ENCODE data around the gene SFTPD. TPM values are rescaled to one million over a fixed set of nuclear protein-coding genes. Genes with fewer than 3 reads are reported as not detected.
"Not testable (repeated sequence)": the region's sequence is repeated elsewhere in the genome, so short reads cannot be mapped to it uniquely, and the experiment has no call there.

SFTPD gene
- total RNA-seq, 8 experiments from 2014 or later, result 0.22 to 1.5 (median 0.65) TPM; not detected in 4

- ATAC-seq (replicated peaks in 6 of 8), result no peak
- H3K4me3 ChIP-seq, result no peak overlapping the region
- H3K4me1 ChIP-seq (replicated peaks in 1 of 2), result no peaks in the 10 kb centered on the region
- H3K27ac ChIP-seq, result no peak overlapping the region
- 65 to 100% (median 97%) methylated on average over 2 to 3 of the region's 3 CpGs; no CpG with 5 or more reads in 1 of the 10 experiments for WGBS, 10 experiments
- in situ Hi-C loops (cut with MboI; ENCODE audit: low pct_unique_long_range_greater_than_20kb in 2 of 9, low sequenced_read_pairs in 9 of 9, unreplicated experiment in 9 of 9), result loop anchor here in 1 of 9 experiments (25.0 kb wide), 1 partner anchor 102 kb away; no protein-coding TSS in a partner anchor
These were observed 38.6 kb downstream of the SFTPD start for GRCh38 chr10:79910344-79910743.

- peak in 3 of 8 experiments; percentile 6 to 18 (median 11) for ATAC-seq (replicated peaks in 6 of 8)
- in situ Hi-C loops (cut with MboI; ENCODE audit: low pct_unique_long_range_greater_than_20kb in 2 of 9, low sequenced_read_pairs in 9 of 9, unreplicated experiment in 9 of 9), result loop anchor here in 1 of 9 experiments (25.0 kb wide), 1 partner anchor 107 kb away; no protein-coding TSS in a partner anchor
- 15 to 43% (median 34%) methylated on average over 1 to 9 of the region's 10 CpGs; no CpG with 5 or more reads in 2 of the 10 experiments for whole genome bisulfite sequencing, 10 experiments
These were observed 43.3 kb downstream of the SFTPD start for GRCh38 chr10:79905322-79906314.

GRCh38 chr10:79904671-79905321 is 44.1 kb downstream of the SFTPD start:
- in situ Hi-C loops (cut with MboI; ENCODE audit: low pct_unique_long_range_greater_than_20kb in 2 of 9, low sequenced_read_pairs in 9 of 9, unreplicated experiment in 9 of 9), result loop anchor here in 1 of 9 experiments (25.0 kb wide), 1 partner anchor 108 kb away; no protein-coding TSS in a partner anchor
- peak; percentile 96 to 99 (median 98) for ATAC-seq (replicated peaks in 6 of 8)
- Histone ChIP-seq H3K4me3 (peak overlapping the region; percentile 48 to 79 (median 50)), H3K27ac (no peak overlapping the region), H3K4me1 (replicated peaks in 1 of 2) (no peaks in the 10 kb centered on the region)
- WGBS, 10 experiments, result 0 to 6% (median 0%) methylated on average over 1 to 15 of the region's 58 CpGs; no CpG with 5 or more reads in 5 of the 10 experiments

More at GRCh38 chr10:79905322-79906314, 43.3 kb downstream of the SFTPD start:
- H3K27ac ChIP-seq, result no peak overlapping the region
- H3K4me3 ChIP-seq, result peak overlapping the region; percentile 48 to 79 (median 50)
- no peaks in the 10 kb centered on the region for H3K4me1 ChIP-seq (replicated peaks in 1 of 2)

- 0 to 57% (median 33%) methylated on average over 1 of the region's 1 CpG; no CpG with 5 or more reads in 6 of the 10 experiments for WGBS, 10 experiments
- not testable (repeated sequence) for H3K27ac ChIP-seq
- in situ Hi-C loops (cut with MboI; ENCODE audit: low pct_unique_long_range_greater_than_20kb in 2 of 9, low sequenced_read_pairs in 9 of 9, unreplicated experiment in 9 of 9), result loop anchor here in 1 of 9 experiments (25.0 kb wide), 1 partner anchor 111 kb away; no protein-coding TSS in a partner anchor
These were observed 47.3 kb downstream of the SFTPD start for GRCh38 chr10:79901571-79901970.

GRCh38 chr10:79898597-79899325 is 50.1 kb downstream of the SFTPD start:
- Histone ChIP-seq H3K4me3 (no peak overlapping the region), H3K4me1 (replicated peaks in 1 of 2) (no peaks in the 10 kb centered on the region), H3K27ac (no peak overlapping the region)
- no peak for ATAC-seq (replicated peaks in 6 of 8)
- 32 to 100% (median 80%) methylated on average over 1 to 3 of the region's 3 CpGs for WGBS, 10 experiments
- in situ Hi-C loops (cut with MboI; ENCODE audit: low pct_unique_long_range_greater_than_20kb in 2 of 9, low sequenced_read_pairs in 9 of 9, unreplicated experiment in 9 of 9), result no loop called here

More at GRCh38 chr10:79901571-79901970, 47.3 kb downstream of the SFTPD start:
- not testable (repeated sequence) for H3K4me3 ChIP-seq; ATAC-seq (replicated peaks in 6 of 8); H3K4me1 ChIP-seq (replicated peaks in 1 of 2)

- ATAC-seq (replicated peaks in 6 of 8); H3K27ac ChIP-seq; in situ Hi-C loops (cut with MboI; ENCODE audit: low pct_unique_long_range_greater_than_20kb in 2 of 9, low sequenced_read_pairs in 9 of 9, unreplicated experiment in 9 of 9); H3K4me3 ChIP-seq; H3K4me1 ChIP-seq (replicated peaks in 1 of 2): not testable (repeated sequence)
- WGBS, 10 experiments, result 72 to 100% (median 84%) methylated on average over 1 to 15 of the region's 17 CpGs; no CpG with 5 or more reads in 2 of the 10 experiments
These were observed 56.0 kb downstream of the SFTPD start for GRCh38 chr10:79892896-79893295.

GRCh38 chr10:79890469-79890868 is 58.4 kb downstream of the SFTPD start:
- H3K4me1 ChIP-seq (replicated peaks in 1 of 2), result no peaks in the 10 kb centered on the region
- H3K4me3 ChIP-seq, result no peak overlapping the region
- ATAC-seq (replicated peaks in 6 of 8), result no peak
- 0 to 82% (median 14%) methylated on average over 1 of the region's 1 CpG; no CpG with 5 or more reads in 3 of the 10 experiments for WGBS, 10 experiments
- in situ Hi-C loops (cut with MboI; ENCODE audit: low pct_unique_long_range_greater_than_20kb in 2 of 9, low sequenced_read_pairs in 9 of 9, unreplicated experiment in 9 of 9), result no loop called here
- H3K27ac ChIP-seq, result no peak overlapping the region

GRCh38 chr10:79888984-79889383 is 59.9 kb downstream of the SFTPD start:
- H3K4me1 ChIP-seq (replicated peaks in 1 of 2); ATAC-seq (replicated peaks in 6 of 8); in situ Hi-C loops (cut with MboI; ENCODE audit: low pct_unique_long_range_greater_than_20kb in 2 of 9, low sequenced_read_pairs in 9 of 9, unreplicated experiment in 9 of 9); H3K4me3 ChIP-seq; H3K27ac ChIP-seq: not testable (repeated sequence)
- 40 to 100% (median 75%) methylated on average over 1 to 2 of the region's 2 CpGs; no CpG with 5 or more reads in 2 of the 10 experiments for WGBS, 10 experiments

Other genes with a start within 250 kb of the SFTPD start
- gene NUTM2B, start 245.9 kb downstream of the SFTPD start, total RNA-seq, result 1 to 10 TPM in 7 of 8 experiments, under 1 TPM in 1; 0.92 to 7.1 (median 3.8) TPM
- 1 to 10 TPM in 1 of 8 experiments, under 1 TPM in 6, not detected in 1; 0.14 to 1.7 (median 0.71) TPM for gene NUTM2E, start 122.4 kb downstream of the SFTPD start, total RNA-seq
- 10 to 100 TPM in 6 of 8 experiments, 1 to 10 TPM in 2; 8.9 to 28.5 (median 15.1) TPM for gene TMEM254, start 129.6 kb upstream of the SFTPD start, total RNA-seq
- gene PLAC9, start 183.6 kb upstream of the SFTPD start, total RNA-seq, result 10 to 100 TPM in 3 of 8 experiments, 1 to 10 TPM in 1, under 1 TPM in 3, not detected in 1; 0.16 to 47.0 (median 1.0) TPM

Measured in motor neuron (in vitro differentiated cells).